ENCODE results near the gene ENPP5.

DNA sequence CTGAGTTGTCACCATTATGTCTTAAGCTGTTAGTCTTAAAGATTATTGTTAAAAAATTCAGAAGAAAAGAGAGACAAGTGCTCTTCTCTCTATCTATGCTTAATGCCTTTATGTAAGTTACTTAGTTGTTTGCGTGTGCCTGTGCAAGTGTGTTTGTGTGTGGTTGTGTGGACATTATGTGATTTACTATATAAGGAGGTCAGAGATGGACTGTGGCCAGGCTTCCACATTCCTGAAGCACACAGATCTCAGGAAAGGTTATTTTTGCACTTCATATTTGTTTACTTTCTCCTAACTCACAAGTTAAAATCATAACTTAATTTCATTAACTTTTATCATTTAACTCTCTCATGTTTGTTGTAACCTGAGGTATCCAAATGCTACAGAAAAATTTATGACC, 26.5 kb downstream of the ENPP5 start:
- TF ChIP-seq, protein P1, sequence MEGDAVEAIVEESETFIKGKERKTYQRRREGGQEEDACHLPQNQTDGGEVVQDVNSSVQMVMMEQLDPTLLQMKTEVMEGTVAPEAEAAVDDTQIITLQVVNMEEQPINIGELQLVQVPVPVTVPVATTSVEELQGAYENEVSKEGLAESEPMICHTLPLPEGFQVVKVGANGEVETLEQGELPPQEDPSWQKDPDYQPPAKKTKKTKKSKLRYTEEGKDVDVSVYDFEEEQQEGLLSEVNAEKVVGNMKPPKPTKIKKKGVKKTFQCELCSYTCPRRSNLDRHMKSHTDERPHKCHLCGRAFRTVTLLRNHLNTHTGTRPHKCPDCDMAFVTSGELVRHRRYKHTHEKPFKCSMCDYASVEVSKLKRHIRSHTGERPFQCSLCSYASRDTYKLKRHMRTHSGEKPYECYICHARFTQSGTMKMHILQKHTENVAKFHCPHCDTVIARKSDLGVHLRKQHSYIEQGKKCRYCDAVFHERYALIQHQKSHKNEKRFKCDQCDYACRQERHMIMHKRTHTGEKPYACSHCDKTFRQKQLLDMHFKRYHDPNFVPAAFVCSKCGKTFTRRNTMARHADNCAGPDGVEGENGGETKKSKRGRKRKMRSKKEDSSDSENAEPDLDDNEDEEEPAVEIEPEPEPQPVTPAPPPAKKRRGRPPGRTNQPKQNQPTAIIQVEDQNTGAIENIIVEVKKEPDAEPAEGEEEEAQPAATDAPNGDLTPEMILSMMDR (optimal IDR thresholded peaks at IDR 0.05 in 1 of 3, IDR thresholded peaks at IDR 0.05 in 1 of 3, conservative IDR thresholded peaks at IDR 0.05 in 1 of 3; ENCODE audit: extremely low read depth in 1 of 3, insufficient read depth in 2 of 3, low read length in 3 of 3): no peak
- TF ChIP-seq EZH2 (IDR thresholded peaks at IDR 0.05; ENCODE audit: low read length): no peak
